IPS-20b (cell line): Measurements from ENCODE around the gene FAN1.
A peak's percentile ranks its signal among the peaks of the same experiment; 100 is the strongest.

ENCODE experiments used
- H3K27ac ChIP-seq: one replicate; pipeline ENCODE4 v1.5.1; 2013; ENCODE audit warnings: low read length
- H3K27me3 ChIP-seq: 2 replicates; pipeline ENCODE4 v1.6.1; 2013; ENCODE audit warnings: mild to moderate bottlenecking, low read length, inconsistent platforms; ENCODE audit not compliant: insufficient read depth
- H3K36me3 ChIP-seq: 2 replicates; pipeline ENCODE4 v1.6.1; 2013; ENCODE audit warnings: low read depth, mild to moderate bottlenecking, inconsistent platforms, low read length, moderate library complexity; ENCODE audit not compliant: insufficient read depth
- H3K4me1 ChIP-seq: 2 replicates; pipeline ENCODE4 v1.6.1; 2013; ENCODE audit warnings: mild to moderate bottlenecking, control low read depth, inconsistent platforms, low read length, moderate library complexity; ENCODE audit not compliant: insufficient read depth
- H3K4me3 ChIP-seq: 2 replicates; pipeline ENCODE4 v1.5.1; 2013; ENCODE audit warnings: mild to moderate bottlenecking, low read length, inconsistent platforms
- H3K9ac ChIP-seq: 2 replicates; pipeline ENCODE4 v1.6.1; 2013; ENCODE audit warnings: low read depth, mild to moderate bottlenecking, inconsistent platforms, low read length, moderate library complexity
- H3K9me3 ChIP-seq: 2 replicates; pipeline ENCODE4 v1.6.1; 2013; ENCODE audit warnings: mild to moderate bottlenecking, low read depth, low read length, inconsistent platforms; ENCODE audit not compliant: insufficient read depth

FAN1 gene

DNA sequence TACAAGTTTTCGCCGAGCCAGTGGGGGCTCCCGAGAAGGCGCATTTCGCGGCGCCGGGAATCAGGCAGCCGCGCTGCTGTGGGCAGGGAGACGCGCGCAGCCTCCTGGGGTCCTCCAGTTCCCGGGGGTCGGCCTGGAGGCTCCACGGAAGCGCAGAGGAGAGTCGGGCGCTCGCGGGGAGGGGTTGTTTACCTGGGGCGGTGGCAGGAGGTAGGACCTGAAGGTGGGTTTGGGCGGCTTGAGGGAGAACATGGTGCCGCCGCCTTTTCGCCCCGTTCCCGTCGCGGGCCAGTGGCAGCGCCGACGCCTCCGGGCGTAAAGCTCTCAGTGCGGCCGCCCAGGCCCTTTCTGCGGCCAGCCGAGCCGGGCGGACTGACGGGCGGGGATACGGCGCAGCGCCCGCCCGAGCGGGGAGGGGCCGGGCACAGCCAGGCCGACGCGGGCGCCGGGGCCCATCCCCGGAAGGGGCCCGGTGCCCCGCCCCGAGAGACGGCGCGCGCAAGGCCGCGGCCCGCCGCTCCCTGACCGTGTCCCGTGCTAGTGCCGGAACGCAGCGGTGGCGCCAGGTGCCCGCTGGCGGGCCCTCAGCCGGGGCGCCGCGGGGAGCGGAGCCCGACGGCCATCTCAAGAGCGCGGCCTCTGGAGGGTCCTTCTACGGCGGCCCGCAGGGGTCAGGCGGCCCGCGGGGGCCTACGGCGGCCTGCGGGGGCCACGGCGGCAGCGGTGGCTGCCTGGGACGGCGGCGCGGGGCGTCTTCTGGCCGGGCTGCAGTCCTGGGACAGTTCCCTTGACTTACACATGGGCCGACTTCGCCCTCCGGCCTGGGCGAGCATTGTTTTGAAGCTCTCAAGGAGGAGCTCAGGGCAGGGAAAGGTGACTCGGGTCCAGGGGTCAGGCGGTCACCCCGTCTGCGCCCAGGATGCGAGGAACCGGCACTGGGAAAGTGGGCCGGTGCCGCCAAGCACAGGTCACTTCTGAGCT is 87.8 kb downstream of the FAN1 start, which contains the start of gene MTMR10:
MTMR10 (minus strand) TSS at position 374 of the 981 bp plus-strand sequence; CDS start at position 252, 122 bp downstream.
- peaks cover 5% of the 10 kb centered on the region; the same call in 1 of the 2 replicates for H3K4me1 ChIP-seq
- H3K27me3 ChIP-seq = no peaks in the 10 kb centered on the region
- H3K4me3 ChIP-seq = peak within 1 kb of the TSS; percentile 78
- H3K36me3 ChIP-seq = peaks cover 6% of the 10 kb centered on the region; the same call in 1 of the 2 replicates
- H3K9ac ChIP-seq = peak within 1 kb of the TSS; percentile 85
- H3K9me3 ChIP-seq = no peaks in the 10 kb centered on the region
- no peak within 1 kb of the TSS for H3K27ac ChIP-seq

DNA sequence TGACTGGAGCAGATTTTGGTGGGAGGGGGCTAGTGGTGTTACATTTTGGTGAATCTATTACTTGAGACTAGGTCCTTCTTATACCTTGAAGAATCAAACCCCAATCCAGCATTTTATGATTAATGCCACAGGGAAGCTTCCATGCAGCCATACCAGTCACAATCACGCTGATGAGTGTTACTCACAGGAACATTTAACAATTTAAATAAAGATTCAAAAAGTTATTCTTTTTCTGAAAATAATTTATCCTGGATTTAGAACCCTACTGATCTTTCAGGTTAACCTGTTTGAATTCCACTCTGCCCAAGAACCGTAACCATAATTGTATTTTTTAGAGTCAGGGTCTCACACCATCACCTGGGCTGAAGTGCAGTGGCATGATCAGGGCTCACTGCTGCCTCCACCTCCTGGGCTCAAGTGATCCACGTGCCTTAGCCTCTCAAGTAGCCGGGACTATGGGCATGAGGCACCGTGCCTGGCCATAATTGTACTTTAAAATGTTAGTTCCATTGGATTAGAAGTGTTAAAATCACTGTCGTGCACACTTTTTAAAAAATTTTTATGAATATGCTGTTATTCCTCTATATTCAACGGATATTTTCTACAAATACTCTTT is 88.6 kb downstream of the FAN1 start:
- peaks cover 5% of the 10 kb centered on the region; the same call in 1 of the 2 replicates for H3K4me1 ChIP-seq
- H3K9ac ChIP-seq = peak overlapping the region; percentile 80; the same call in 1 of the 2 replicates
- H3K27me3 ChIP-seq = no peaks in the 10 kb centered on the region
- H3K4me3 ChIP-seq = peak overlapping the region; percentile 78
- H3K27ac ChIP-seq = no peak overlapping the region
- no peaks in the 10 kb centered on the region for H3K9me3 ChIP-seq
- H3K36me3 ChIP-seq = no peaks in the 10 kb centered on the region
